HuH-7 (cell line): ENCODE results near the gene BCAR3.

Experiments used
- DNase-seq: peaks from one replicate; pipeline ENCODE4 v3.0.0; 2011; ENCODE audit warnings: low spot score

The BCAR3 gene

DNA sequence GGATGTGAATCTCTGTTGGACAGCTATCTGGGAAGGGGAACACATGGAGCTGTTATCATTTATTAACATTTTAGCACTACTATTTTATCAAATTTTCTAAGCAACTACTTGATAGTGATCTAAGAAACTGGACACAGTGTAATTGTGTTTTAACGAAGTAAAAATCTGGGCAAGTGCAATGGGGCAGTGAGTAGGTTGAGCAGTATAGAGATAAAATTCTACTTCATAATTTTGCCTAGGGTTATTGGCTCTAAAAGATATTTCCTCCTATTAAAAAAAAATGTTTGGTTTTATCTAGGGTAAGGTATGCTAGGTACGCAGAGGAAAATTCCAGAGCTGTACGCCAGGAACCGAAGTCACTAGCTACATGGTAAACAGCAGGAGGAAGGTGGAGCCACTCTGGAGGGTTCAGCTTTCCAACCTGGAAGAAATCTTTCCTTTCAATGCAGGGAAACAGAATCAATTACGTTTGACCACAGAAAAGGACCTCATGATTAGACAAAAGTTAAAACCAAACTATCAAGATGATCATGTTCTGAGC is 43.3 kb downstream of the BCAR3 start:
- no peak for DNase-seq

DNA sequence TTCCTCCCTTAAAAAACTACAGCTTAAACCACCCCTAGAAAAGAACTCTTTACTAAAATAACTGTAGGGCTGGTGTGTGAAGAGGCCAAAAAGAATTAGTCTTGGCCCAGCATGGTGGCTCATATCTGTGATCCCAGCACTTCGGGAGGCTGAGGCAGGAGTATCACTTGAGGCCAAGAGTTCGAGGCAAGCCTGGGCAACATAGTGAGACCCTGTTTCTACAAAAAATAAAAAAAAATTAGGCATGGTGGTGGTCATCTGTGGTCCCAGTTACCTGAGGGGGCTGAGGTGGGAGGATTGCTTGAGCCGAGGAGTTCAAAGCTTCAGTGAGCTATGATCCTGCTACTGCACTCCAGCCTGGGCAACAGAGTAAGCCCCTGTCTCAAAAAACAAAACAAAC is 44.9 kb downstream of the BCAR3 start:
- DNase-seq, result no peak

DNA sequence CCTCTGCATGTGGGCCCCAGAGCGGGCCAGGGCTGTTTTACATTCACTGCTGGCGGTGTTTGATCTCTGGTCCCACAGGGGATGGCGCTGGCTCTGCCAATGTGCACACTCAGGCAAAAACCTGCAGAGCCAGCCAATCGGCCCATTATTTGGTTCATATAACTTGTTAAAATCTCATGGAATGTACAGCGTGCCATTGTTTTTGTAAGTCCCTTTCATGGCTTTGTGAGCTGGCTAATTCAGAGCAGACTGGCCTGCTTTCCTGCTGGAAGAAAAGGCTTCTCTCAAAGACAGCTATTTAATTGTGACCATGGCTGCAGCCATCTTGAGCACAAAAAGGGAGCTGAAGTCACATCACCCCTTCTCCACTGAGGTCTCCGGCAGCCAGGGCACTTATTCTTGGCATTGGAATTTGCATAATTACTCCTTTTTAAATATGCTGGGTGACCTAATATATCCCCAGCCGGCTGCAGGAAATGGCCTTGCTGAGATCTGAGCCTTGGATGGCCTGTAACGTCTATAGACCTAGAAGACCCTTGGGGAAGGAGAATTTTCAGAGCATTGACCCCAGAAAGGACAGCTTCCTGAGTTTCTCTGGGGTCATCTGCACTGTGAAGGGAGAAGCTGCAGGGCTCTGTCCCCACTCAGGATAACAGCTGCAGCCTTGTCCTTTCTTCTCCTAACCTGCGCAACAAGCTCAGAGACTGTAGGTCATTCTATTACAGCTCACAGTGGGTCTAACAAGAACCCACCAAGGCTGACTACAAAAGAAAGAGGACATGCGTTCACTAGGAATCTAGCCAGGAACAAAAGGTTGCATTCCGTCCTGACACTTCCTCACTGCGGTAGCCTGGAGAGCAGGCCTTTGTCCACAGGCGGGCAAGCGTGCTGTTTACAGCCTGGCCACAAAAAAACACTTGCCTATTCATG is 45.8 kb downstream of the BCAR3 start:
- no peak for DNase-seq

DNA sequence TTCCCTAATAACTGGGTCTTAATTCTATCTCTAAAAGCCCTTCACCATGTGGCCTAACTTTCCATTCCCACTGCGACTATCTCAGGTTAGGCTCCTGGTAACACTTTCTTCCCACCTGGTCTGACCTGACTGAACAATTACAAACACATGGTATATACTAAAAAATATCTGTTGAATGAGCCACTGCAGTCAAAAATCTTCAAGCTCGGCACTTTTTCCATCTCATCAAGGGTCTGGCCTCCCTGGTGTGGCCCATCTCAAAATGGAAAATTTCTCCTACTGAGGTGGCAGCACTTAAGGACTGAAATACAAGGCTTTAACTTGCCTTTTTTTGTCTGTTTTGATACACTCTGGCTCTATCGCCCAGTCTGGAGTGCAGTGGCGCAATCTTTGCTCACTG is 48.3 kb downstream of the BCAR3 start:
- no peak for DNase-seq

DNA sequence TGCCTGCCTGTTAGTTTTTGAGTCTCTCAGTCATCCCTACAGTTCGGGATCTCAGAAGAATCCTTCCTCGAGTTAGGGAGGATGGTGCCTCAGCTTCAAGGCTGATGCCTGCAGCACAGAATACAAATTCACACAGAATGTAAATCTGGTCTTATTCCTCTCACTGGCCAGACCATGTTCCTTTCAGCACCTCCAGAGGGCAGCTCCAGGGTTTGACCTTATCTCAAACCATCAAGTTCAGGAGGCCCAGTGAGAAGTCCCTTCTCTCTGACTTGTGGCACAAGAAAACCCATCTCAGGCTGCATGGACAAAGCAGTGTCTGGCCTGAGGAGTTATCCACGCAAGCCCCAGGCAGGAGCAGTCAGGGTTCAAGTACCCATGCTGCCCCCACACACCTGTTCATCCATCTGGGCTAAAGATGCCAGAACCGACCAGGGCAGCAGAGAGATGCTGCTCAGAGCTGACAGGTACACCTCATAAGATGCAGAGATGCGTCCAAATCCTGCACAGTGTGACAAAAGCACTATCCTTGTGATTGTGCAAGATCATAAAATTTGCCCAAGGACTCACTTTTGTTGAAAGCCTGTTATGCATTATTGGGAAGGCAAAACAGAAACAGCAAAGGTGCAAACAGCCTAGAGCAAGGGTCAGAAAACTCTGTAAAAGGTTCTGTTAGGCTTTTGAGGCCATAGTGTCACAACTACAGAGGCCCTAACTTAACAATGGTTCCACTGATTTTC is 49.8 kb downstream of the BCAR3 start:
- no peak for DNase-seq

DNA sequence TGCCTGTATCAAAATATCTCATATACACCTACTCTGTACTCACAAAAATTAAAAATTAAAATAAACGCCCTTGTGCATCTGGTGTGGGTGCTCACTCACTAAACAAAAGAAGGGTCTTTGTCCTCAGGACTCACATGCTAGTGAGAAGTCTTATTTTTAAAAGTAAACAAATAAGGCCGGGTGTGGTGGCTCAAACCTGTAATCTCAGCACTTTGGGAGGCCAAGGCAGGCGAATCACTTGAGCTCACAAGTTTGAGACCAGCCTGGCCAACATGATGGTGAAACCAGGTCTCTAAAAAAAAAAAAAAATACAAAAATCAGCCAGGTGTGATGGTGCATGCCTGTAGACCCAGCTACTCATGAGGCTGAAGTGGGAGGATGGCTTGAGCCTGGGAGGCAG is 51.5 kb downstream of the BCAR3 start:
- DNase-seq, result no peak

DNA sequence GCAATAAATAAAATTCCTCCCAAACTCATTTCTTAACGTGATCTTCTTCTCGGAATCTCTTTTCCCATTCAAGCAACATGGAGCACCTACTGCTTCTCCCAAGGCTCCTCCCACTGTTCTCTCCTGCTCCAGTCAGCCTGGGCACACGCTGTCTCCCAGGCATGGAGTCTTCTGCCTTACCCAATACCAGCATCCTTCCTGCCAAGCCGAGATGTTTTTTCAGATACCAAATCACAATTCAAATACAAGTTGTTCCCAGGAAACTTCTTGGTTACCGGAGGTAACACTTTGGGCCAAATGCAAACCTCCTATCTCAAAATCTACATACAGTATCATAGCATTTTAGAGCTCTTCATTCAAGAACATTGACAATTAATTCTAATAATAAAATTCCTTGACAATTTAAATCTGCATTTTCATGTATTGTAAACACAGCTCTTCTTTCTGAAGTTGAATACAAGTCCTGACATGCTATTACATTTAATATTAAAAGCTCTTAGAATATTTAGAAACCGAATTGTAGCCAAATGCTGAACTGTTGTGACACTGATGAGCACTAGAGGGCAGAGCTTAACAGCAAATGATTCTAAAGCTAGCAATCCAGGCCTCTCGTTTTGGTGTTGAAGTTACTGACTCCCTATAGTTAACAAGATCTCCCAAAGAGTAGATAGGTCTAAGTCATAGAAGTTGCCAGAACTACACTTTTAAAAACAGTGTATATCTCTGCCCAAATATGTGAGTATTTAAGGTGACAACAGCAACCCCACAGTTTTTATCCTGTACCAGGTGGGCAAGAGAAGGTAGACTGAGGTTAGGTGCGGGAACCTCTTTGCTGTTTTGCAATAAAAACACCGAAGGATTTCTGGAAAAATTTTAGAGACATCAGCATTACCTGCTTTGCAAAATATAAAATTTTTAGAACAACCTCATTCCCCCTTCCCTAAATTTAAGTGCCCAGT is 52.3 kb downstream of the BCAR3 start:
- peak; percentile 42 for DNase-seq

DNA sequence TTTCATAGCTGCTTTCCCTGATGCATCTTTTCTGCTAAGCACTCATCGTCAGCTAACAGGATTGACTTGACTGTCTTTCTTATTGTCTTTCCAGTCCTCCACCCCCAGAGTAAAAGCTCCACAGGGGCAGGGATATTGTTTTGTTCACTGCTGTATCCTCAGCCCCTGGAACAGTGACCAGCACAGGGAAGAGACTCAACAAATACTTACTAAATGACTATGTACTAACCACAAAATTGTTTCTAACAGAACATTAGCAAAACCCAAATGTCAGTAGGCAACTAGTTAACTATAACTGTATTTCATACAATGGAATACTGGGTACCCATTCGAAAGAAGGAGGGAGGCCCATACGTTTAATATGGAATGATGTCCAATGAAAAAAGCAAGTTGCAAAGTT is 53.0 kb downstream of the BCAR3 start:
- DNase-seq, result no peak

DNA sequence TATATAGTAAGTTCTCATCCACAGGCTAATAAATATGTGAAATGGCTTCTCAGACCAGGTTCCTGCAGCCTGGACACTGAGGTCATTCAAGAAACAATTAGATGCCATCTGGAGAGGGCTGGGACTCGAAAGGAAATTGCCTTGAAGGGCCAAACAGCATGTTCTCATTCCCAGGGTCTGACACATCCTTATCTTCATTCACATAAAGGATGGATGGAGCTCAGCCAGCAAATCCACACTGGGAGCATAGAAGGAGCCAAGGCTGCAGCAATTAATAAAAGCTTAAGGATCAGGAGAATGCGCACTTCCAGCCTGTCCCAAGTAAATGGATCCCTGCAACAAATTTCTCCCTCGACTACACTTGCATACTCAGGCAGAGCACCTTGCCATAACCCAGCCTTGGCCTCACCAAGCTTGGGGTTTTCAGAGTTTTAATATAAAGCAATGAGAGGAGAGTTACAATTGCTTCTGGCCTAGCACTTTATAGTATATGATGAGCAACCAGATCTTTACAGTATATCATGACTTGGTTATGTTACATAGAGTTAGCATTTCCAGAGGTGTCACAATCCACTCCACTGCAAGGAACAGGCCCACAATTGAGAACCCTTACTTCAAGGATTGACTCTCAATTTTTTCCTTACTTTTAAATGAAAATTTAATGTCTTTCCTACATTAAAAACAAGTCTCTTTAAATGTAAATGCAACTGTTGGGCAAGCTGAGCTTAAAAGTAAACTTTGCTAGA is 55.9 kb downstream of the BCAR3 start:
- DNase-seq, result no peak

DNA sequence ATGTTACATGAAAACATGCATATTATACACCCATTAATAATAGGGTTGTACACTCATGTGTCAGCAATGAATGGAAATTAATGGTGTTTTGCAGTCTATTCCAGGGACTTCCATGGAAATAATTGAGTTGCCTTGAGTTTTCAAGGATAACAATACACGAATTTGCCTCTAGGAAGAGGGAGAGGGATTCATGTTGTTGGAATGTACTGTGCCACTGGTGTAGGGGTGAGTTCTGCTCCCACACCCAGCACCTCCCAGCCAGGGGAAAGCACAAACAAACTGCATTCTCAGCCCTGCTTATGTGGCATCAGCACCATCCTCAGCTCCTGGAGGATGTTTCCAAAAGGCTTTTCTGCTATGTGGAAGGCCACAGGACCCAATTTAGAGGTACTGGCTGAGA is 57.8 kb downstream of the BCAR3 start:
- no peak for DNase-seq

DNA sequence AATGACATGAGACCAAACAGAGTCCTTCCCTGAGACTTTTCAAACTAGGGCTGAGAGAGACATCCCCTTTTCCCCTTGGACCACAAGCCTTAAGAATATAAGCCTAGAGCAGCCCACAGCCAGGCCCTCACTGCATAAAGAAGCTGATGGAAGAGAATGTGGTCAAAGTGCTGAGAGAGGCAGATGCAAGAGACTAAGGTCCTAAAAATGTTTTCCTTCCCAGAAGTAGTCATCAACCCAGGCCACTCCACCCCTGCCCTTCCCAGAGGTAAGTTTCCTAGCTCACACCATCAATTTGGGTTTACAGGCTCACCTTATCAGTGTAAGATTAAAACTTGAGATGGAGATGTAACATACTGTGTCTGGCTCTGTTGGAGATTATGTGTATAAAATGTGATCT is 58.2 kb downstream of the BCAR3 start:
- no peak for DNase-seq

DNA sequence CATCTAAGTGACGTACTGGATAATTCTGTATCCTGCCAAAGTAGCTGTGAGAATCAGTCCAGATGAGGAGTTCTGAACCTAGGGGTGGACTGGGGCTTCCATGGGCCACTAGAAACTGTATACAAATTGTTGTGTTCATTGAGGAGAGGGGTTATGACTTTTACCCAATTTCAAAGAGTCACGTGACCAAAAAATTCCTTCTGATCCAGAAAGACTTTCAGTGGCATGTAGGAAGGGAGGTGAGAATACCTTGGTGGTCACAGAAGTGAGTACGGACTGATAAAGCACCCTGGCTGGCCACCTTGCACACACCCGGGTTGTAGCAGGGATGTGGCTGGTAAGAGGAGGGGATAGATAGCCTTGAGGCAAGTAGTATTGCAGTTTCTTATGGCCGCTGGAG is 60.4 kb downstream of the BCAR3 start:
- DNase-seq, result no peak

DNA sequence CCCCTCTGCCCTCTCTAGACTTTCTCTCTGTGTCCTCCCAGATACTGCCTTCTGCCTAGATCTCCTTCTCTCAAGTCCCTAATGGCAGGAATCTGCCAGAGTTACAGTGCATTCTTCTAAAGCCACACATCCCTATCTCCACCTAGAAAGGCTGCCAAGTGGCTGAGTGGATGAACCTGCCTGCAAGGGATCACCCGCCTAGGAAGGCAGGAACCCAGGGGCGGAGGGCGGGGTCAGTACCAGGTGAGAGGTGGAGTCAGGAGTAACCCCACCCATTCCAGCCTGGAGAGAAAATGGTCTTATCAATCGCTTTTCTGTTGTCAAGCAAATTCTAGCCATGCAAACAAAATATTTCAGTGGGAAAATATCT is 60.8 kb downstream of the BCAR3 start:
- no peak for DNase-seq

DNA sequence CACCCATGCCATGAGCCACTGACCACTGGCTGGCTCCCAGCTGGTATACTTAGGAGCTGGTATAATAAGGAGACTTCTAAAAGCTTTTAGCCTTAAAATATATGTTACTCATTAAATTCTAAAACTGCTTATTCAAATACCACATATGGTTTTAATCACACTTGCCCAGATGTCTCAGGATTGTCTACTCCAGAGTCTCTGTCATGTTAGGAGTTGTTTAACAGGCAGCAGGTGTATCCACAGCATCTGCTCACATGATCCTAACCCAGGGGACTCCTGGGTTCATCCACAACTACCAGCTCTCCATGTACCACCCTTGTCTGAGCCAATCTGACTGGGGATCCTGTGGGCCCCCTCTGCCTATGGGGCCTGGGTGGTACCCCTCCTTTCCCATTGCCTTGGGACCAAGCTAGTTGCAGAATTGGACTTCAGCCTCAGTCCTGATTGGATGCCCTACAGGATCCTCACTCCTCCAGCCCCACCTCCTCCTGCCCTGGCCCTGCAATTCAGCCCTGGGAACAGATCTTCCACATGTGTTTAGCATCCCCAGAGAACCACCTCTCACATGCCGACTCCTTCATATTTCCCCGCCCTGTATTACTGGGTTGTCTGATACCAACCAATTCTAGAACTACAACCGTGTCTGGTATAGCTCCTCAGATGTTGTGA is 61.3 kb downstream of the BCAR3 start:
- DNase-seq, result no peak

DNA sequence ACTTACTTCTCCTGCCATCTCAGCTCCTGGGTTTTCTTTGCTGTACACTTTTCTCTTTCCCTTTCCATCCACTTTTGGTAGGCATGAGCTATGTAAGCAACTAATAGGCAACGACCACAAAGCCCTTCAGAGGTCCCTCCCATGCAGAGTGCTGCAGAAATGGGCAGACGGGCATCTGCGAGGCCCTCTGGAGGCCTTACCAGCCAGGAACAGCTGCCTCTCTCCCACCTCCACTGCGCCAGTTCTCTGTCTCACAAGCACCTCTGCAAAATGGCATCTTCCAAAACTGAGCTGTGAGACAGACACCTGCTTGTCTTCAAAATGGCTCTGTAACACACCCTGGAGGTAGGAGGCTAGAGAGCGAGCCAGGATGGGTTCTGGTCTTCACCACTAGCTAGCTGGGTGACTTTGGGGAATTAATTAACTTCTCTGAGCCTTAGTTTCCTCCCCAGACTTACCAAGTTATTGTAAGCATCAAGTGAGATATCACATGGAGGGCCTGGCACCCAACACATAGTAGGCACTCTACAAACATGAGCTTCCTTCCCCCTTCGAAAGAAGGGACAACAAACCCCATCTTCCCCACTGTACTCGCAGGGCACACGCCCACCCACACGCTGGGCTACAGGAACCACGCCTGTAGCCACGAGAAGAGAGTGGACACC is 62.0 kb downstream of the BCAR3 start:
- DNase-seq, result no peak

DNA sequence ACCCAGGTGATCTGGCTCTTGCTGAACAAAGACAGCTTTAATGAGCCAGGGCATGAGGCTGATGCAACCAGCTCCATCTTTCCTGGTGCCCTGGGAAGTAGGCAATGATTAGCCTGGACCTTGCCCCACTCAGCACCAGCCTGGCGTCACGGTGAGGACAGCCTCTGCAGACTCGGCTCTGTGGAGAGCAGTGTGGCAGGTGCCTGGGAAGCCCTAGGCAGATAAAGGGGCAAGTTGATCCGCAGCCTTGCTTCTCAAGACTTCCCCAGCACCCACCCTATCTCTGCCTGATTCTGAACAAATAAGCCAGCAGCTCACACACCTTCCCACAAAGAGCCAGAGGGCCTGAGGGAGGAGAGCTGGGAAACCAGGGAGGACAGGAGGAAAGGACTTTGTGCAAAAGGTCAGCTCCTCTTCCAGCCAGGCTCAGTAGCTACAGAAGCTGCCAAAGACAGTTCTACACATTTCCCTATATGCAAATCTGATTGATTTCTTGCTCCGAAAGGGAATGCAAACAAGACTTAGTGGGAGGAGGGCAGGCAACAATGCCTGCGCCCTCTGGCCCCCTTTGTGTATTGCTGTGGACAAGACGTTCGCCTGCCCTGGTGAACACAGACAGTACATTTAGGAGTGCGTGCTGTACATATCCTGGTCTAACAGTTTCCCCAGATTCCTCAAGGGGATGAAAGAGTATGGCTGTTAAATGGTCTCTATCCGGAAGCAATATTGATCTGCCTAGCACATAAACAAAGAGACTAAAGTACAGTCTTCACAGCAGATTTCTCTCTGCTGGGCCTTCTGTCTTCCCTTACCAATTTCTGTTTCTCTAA is 63.8 kb downstream of the BCAR3 start:
- peak; percentile 77 for DNase-seq

DNA sequence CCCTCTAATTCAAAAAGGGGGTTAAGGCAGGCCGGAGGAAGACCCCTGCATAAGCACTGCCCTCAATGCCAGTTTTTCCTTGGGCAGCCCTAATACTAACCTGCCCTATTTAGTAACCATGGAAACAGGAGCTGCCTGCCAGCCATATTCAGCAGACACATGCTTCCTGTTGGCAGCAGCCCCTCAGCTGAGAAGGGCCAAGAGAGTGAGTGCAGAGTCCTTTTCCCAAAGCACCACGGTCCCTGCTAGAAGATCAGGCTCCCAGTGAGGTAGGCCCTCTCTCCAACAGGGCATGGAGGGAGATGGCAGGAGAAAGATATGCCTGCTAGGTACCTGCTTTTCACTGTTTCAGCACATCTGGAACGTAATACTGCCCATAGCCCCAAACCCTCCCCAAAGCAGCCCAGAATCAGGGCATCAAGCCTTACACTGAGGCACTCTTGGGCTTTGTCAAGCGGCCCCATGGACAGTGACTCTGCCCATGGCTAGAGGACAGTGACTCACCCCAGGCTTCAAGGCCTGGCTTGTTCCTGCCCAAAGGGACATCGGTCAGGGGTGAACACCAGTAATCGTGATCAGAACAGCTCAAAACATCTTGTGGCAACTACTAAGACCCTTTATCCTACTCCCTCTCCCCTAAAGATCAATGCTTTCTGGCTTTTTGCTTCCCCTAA is 64.5 kb downstream of the BCAR3 start:
- no peak for DNase-seq

DNA sequence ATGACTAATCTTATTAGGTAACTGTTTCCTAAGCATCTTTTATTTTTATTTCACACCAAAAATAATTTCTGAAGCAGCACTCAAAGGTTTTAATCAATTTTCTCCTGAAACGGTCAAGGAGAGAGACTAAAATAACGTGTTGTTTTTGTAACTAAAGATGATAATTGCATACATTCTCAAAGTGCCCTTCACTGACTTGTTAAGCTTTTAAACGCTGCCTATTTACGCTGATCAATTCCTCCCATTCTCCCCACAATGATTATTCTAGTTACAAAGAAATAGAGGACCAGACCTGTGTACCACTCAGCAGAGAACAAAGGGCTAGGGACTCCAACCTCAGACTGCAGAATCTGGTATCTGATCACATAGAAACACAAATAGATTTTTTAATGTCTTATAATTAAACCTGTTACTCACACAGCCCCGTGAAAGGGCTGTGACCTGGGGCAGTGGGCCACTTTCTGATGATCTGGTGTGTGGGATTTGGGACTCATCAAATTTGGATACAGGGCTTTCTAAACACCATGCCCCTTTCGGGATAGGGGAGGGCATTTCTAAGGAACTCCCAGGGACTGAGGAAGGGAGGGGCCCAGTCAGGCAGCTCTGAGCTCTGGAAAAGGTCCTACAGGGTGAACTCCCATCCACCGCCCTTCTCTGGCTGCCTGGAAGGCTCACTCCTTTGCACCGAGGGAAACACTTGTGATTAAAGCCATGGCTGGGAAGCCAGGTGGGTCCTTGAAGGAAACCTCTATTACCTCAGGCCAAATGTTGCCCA is 65.2 kb downstream of the BCAR3 start:
- no peak for DNase-seq
